HG03432 (cell line): Measurements from ENCODE around the gene HIVEP3.

Experiments used
- ATAC-seq: cut with Tn5 transposase; IDR thresholded peaks from one replicate; pipeline ENCODE4 v1.9.1; 2021; ENCODE audit warnings: mild to moderate bottlenecking, moderate library complexity; ENCODE audit not compliant: unreplicated experiment

Gene HIVEP3

DNA sequence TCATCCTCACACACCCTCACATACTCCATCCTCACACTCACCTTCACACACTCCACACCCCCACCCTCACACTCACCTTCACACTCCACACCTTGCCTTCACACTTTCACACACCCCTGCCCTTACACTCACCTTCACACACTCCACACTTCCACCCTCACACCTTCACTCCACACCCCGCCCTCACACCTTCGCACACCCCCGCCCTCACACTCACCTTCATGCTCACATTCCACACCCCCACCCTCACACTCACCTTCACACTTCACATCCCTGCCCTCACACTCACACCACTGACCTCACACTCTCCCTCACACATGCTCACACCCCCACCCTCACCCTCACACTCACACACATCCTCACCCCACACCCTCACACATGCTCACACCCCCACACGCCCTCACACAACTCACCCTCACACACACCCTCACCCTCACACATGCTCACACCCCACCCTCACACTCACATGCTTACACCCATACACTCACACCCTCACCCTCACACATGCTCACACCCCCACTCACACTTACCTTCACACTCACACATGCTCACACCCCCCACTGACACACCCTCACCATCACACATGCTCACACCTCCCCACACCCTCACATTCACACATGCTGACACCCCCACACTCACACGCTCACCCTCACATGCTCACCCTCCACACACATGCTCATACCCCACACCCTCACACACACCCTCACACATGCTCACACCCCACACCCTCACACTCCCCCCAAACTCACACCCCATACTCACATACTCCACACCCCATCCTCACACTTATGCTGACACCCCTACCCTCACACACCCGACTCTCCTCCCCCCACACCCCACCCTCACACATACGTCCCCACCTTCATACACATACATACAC lies 389.8 kb downstream of the HIVEP3 start:
- ATAC-seq = no peak

GRCh38 chr1:41528106-41528505 lies 390.6 kb downstream of the HIVEP3 start:
- ATAC-seq = no peak

GRCh38 chr1:41526956-41527561 lies 391.7 kb downstream of the HIVEP3 start:
- no peak for ATAC-seq

GRCh38 chr1:41525891-41526587 lies 392.7 kb downstream of the HIVEP3 start:
- ATAC-seq = no peak

- ATAC-seq = no peak
Measured at GRCh38 chr1:41524676-41525675, 393.7 kb downstream of the HIVEP3 start.

DNA sequence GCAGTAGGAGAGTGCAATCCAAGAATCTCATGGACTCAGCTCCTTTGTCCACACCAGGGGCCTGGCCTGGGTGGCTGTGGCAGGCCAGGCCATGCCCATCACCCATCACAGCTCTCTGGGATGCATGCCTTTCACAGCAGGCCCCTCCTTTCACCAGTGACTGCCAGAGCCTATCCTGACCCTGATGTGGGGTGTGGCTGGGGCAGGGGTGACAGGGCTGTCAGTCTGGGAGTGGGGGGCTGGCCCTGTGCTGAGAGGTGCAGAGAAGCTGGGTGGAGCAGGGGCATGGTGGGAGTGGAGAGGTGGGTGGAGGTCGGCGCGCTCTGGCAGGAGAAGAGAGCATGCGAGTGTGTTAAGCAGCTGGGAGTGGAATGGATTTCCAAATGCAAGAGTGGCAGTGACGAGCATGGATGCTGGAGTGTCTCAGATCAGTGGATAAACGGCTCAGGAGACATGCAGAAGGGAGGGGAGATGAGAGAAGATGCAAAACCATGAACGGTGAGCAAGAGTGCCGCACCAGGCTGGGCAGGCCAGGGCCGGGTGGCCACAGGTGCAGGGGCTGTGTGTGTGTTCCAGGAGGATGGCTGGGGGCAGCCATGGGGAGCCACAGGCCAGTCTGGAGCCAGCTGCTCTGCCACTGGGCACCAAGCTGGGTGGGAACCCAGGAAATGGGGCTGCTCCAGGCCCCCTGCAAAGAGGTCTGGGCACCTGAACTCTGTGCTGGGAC lies 394.6 kb downstream of the HIVEP3 start:
- ATAC-seq = no peak

DNA sequence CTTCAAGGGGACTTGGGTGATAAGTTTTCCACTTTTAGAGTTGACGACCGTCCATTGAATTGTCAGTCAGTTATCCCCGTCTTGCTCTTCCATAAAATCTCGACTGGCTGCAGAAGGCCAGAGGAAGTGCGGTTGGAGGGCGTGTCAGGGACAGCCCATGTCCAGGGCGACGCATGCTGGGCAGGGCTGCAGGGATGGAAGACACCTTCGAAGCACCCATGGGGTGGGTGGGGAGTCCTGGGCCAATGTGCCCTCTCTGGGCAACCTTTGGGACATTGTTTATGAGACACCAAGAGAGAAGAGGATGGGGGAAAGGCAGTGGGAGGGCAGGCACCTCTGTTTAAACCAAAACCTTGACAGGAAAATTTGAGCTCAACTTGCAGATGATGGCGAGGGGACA lies 395.7 kb downstream of the HIVEP3 start:
- ATAC-seq = no peak

DNA sequence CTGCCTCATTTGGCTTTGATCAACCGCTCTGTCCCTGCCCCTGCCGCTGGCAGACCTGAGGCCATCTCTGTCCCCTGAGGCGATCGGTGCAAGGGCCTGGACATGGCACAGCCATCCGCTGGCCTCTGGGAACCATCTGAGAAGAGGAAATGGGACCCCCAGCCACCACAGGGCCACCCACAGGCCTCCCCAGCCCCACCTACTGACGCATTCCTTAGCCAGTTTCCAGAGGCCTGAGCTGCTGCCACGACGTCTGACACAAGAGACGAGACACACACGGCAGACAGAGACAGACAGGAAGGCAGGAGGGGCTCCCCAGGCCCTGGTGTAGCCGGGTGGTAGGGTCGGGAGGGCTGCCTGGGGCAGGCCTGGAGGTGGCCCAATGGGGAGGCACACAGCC lies 397.0 kb downstream of the HIVEP3 start:
- ATAC-seq = no peak

DNA sequence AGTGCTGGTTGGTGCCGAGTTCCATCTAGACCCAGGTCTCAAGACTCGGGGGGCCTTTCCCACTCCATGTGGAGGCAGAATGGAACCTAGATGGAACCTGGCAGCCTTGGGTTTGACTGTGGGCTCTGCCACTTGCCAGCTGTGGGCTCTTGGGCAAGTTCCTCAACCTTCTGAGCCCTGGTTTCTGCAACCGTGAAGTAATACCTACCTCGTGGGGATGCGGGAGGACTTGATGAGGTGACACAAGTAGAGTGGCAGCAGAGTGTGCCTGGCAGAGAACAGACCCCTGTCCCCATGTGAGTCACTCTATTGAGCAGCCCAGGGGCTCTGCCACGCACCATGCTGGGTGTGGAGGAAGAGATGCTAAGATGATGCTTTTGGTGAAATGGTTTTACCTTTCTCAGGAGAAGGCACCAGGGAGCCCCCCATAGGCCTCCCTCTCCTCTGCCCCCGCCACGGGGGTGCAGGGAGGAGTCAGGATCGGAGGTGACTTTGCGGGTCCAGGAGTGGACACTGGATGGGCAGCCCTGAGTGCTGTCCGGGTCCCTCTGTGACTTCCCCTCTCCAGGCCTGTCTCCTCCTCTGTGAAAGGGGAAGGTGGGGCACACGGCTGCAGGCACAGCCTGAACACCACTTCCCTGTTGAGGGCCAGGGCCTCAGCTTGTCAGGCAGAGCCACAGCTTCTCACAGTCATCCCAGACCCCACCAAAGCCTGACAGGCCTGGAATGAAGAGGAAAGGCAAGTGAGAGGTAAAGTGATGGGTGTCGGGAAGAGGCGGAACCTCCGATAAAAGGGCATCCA lies 397.6 kb downstream of the HIVEP3 start:
- no peak for ATAC-seq

- no peak for ATAC-seq
Measured at GRCh38 chr1:41519667-41520066, 399.1 kb downstream of the HIVEP3 start.

- ATAC-seq = no peak
Measured at GRCh38 chr1:41518471-41518870, 400.3 kb downstream of the HIVEP3 start.

DNA sequence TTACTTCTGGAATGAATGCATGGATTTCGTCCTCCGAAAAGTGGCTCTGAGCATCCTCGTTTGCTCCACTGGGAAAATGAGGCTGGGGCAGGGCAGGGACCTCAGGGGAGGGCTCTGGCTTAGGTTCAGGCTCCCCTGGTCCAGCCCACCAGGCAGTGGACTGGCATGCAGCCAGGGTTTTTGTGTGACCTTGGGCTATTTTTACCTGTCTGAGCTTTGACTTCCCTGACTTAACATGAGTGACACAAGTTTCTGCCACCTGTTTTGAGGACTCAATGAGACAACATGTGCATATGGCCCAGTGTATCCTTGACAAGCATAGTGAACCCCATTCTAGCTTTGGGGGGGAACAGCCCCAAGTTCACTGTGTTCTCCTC lies 401.7 kb downstream of the HIVEP3 start:
- ATAC-seq = no peak

GRCh38 chr1:41516168-41517061 lies 402.3 kb downstream of the HIVEP3 start:
- peak; percentile 90 for ATAC-seq

- ATAC-seq = no peak
Measured at GRCh38 chr1:41515778-41516167, 402.9 kb downstream of the HIVEP3 start.

DNA sequence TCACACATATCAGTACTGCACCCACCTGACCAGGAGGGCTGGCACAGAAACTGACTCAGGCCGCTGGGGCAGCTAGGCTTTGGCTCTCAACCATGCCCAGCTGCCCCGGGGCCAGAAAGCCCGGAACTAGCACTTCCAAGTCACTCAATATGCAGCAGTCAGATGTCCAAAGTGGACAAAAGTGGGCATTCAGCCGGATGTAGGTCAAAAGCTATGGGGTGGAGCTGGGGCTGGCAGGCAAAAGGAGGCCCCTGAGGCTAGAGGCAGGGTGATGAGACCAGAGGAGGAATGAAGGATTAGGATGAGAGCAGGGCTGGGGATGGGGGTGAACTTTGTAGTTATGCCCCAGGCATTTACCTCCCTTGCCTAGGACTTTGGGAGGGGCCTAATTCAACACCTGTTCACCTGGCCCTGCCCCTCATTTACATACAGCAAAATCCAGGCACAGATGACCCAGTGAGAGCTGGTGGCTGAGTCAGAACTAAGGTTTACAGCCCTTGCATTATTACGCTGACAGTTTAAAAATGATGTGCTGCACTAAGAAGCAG lies 403.5 kb downstream of the HIVEP3 start:
- no peak for ATAC-seq

- ATAC-seq = no peak
Measured at GRCh38 chr1:41514381-41514780, 404.3 kb downstream of the HIVEP3 start.

DNA sequence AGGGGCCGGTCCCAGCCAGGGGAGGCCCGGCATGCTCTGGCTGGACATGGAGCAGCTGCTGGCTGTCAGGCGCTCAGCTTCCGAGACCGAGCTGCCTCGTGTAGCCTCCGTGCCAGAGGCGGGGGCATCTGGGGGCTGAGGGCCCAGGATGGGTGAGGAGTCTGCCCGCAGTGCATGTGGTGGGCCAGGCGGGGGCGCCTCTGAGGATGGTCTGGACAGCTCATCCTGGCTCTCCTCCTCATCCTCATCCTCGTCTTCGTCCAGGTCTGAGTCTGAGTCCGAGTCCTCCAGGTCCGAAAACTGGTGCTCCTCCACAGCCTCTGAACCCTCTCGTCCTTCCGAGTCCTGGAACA lies 405.4 kb downstream of the HIVEP3 start:
- ATAC-seq = no peak
